Brain microvascular endothelial cell (primary cell): ENCODE results near the gene DNAI7.

Source experiments
- DNase-seq: peaks from one replicate; pipeline ENCODE4 v3.0.0-alpha.2; 2020
- H3K27ac ChIP-seq: fragments of 250-450 bp; sonication (Bioruptor Pico); 2 replicates; pipeline ENCODE4 v1.5.1; 2020; ENCODE audit warnings: mild to moderate bottlenecking, moderate library complexity
- H3K27me3 ChIP-seq: fragments of 250-450 bp; sonication (Bioruptor Pico); replicated peaks from 2 replicates; pipeline ENCODE4 v1.5.1; 2020; ENCODE audit warnings: mild to moderate bottlenecking
- H3K36me3 ChIP-seq: fragments of 250-450 bp; sonication (Bioruptor Pico); replicated peaks from 2 replicates; pipeline ENCODE4 v1.5.1; 2020; ENCODE audit warnings: mild to moderate bottlenecking
- H3K4me3 ChIP-seq: 2 replicates; pipeline ENCODE4 v1.5.1; 2011; ENCODE audit warnings: low read depth, mild to moderate bottlenecking, control low read depth, low read length, moderate library complexity
- CTCF ChIP-seq: IDR thresholded peaks from 2 replicates; pipeline ENCODE4 v1.5.1; 2011; ENCODE audit warnings: low read depth, mild to moderate bottlenecking, moderate library complexity, low read length, control low read depth, inconsistent platforms; ENCODE audit errors: missing control alignments
- in situ Hi-C: cut with HindIII; loops from 2 replicates; pipeline ENCODE4 v1.10.0; 2017; ENCODE audit warnings: low sequenced_read_pairs, low pct_ligation_motif_present

The DNAI7 gene

GRCh38 chr12:25113651-25114050 lies 81.3 kb downstream of the DNAI7 start:
- TF ChIP-seq CTCF, result no peak
- H3K36me3 ChIP-seq, result no peaks in the 10 kb centered on the region
- DNase-seq, result no peak
- in situ Hi-C loops, result no loop called here
- H3K27me3 ChIP-seq, result no peaks in the 10 kb centered on the region
- H3K27ac ChIP-seq, result no peak overlapping the region
- no peak overlapping the region for H3K4me3 ChIP-seq

- DNase-seq, result no peak
- Histone ChIP-seq H3K36me3 (no peaks in the 10 kb centered on the region), H3K4me3 (no peak overlapping the region), H3K27ac (no peak overlapping the region), H3K27me3 (no peaks in the 10 kb centered on the region)
- no peak for TF ChIP-seq CTCF
- in situ Hi-C loops, result no loop called here
These were observed 84.7 kb downstream of the DNAI7 start for GRCh38 chr12:25110260-25110659.

GRCh38 chr12:25107920-25108319 lies 87.0 kb downstream of the DNAI7 start:
- in situ Hi-C loops, result no loop called here
- TF ChIP-seq CTCF, result no peak
- Histone ChIP-seq H3K27ac (no peak overlapping the region), H3K4me3 (no peak overlapping the region), H3K36me3 (no peaks in the 10 kb centered on the region), H3K27me3 (no peaks in the 10 kb centered on the region)
- DNase-seq, result no peak

GRCh38 chr12:25106818-25107217 lies 88.1 kb downstream of the DNAI7 start:
- no peak for TF ChIP-seq CTCF
- no peaks in the 10 kb centered on the region for H3K27me3 ChIP-seq
- no peak for DNase-seq
- H3K4me3 ChIP-seq, result no peak overlapping the region
- in situ Hi-C loops, result no loop called here
- no peaks in the 10 kb centered on the region for H3K36me3 ChIP-seq
- no peak overlapping the region for H3K27ac ChIP-seq

- no peak for TF ChIP-seq CTCF
- Histone ChIP-seq H3K36me3 (no peaks in the 10 kb centered on the region), H3K27ac (no peak overlapping the region), H3K27me3 (no peaks in the 10 kb centered on the region), H3K4me3 (no peak overlapping the region)
- no peak for DNase-seq
- in situ Hi-C loops, result no loop called here
These were observed 92.6 kb downstream of the DNAI7 start for GRCh38 chr12:25102402-25102801.

- DNase-seq, result no peak
- Histone ChIP-seq H3K27ac (no peak overlapping the region), H3K4me3 (no peak overlapping the region), H3K36me3 (no peaks in the 10 kb centered on the region), H3K27me3 (no peaks in the 10 kb centered on the region)
- in situ Hi-C loops, result no loop called here
- TF ChIP-seq CTCF, result no peak
These were observed 93.9 kb downstream of the DNAI7 start for GRCh38 chr12:25101092-25101445.
